Esophagus squamous epithelium (tissue), 5 donors: ENCODE results near the gene ZNF106. TPM values are rescaled to one million over a fixed set of nuclear protein-coding genes. Genes with fewer than 3 reads are reported as not detected.

ENCODE experiments used
- DNase-seq: peaks from one replicate; lab custom pipeline; 2025; lab: John Stamatoyannopoulos, UW
- H3K27ac ChIP-seq, 4 donors: fragments of 200-600 bp; sonication (generic); one replicate each; pipeline ENCODE4 v1.5.1; 2016 to 2019; ENCODE audit warnings: mild to moderate bottlenecking in 1 of 4
- H3K27me3 ChIP-seq, 4 donors: fragments of 200-600 bp; sonication (generic); 1 replicate in 3 of 4; 2 replicates in 1 of 4; pipeline versions ENCODE4 v1.5.1 to v1.6.0; 2017 to 2021; ENCODE audit warnings: antibody characterized with exemption in 1 of 4
- H3K36me3 ChIP-seq, 3 donors: fragments of 200-600 bp; sonication (generic); one replicate each; pipeline ENCODE4 v1.5.1; 2016 to 2019
- H3K4me1 ChIP-seq, 3 donors: fragments of 200-600 bp; sonication (generic); one replicate each; pipeline ENCODE4 v1.5.1; 2017 to 2019
- H3K4me3 ChIP-seq, 4 donors: fragments of 200-600 bp; sonication (generic); 1 replicate in 3 of 4; 2 replicates in 1 of 4; pipeline ENCODE4 v1.5.1; 2016 to 2019; ENCODE audit warnings: mild to moderate bottlenecking in 2 of 4, moderate library complexity in 1 of 4
- H3K9me3 ChIP-seq, 3 donors: fragments of 200-600 bp; sonication (generic); one replicate each; pipeline ENCODE4 v1.5.1; 2016 to 2019
- CTCF ChIP-seq, 6 experiments: fragments of 450-650 bp in 4 of 6; fragments of 200-600 bp in 2 of 6; sonication (generic) in 2 of 6; IDR thresholded peaks; one replicate each; pipeline ENCODE4 v1.5.1; 2016 to 2019; ENCODE audit warnings: antibody characterized with exemption in 6 of 6, mild to moderate bottlenecking in 4 of 6, moderate library complexity in 4 of 6
- POLR2A ChIP-seq, 4 donors: fragments of 450-650 bp; IDR thresholded peaks; one replicate each; pipeline ENCODE4 v1.6.1; 2017; ENCODE audit warnings: antibody characterized with exemption in 4 of 4, mild to moderate bottlenecking in 4 of 4, moderate library complexity in 3 of 4
- WGBS, 2 donors: methylation state at CpG; one replicate each; pipeline ENCODE4 v1.1.5; 2018; 5-methylcytosine and 5-hydroxymethylcytosine counted together
- intact Hi-C: fragments of 100-400 bp; cut with DNase I; formaldehyde crosslinking; loops from one replicate; pipeline ENCODE4 v1.15.0; 2022
- total RNA-seq, 4 donors: library from RNA; depleted of rRNA; stranded (reverse); fragments of >200 nt; gene quantifications; one replicate each; pipeline ENCODE4 v1.1.0, GENCODE V29; 2016
- donor health status: DM: yes; HTN: yes; CAD: no.

The ZNF106 gene
- total RNA-seq, 4 donors from 2014 or later = 16.0 to 65.0 (median 33.8) TPM

- peak; percentile 70 for DNase-seq
- Histone ChIP-seq H3K4me3 (peak within 1 kb of the TSS; percentile 66 to 94 (median 78)), H3K4me1 (peaks cover 25 to 68% (median 46%) of the 10 kb centered on the region in 3 donors), H3K27ac (peak within 1 kb of the TSS; percentile 83 to 97 (median 94)), H3K9me3 (no peaks in the 10 kb centered on the region), H3K27me3 (no peaks in the 10 kb centered on the region), H3K36me3 (no peaks in the 10 kb centered on the region)
- WGBS, 2 donors = 0 to 1% methylated on average over 16 to 43 of the region's 43 CpGs
- TF ChIP-seq POLR2A (IDR thresholded peaks at IDR 0.05) (peak in 3 of 4 donors; percentile 86 to 89 (median 87)), CTCF (IDR thresholded peaks at IDR 0.05) (peak in 1 of 6 experiments; percentile 27)
- intact Hi-C loops = no loop called here
Observed at GRCh38 chr15:42495361-42496212, 4.6 kb upstream of the ZNF106 start, which contains the start of gene SNAP23. TSS of gene SNAP23 (plus strand) at chr15:42495634. CDS start at chr15:42511847, 16,213 bp downstream.

- DNase-seq = no peak
- intact Hi-C loops = no loop called here
- Histone ChIP-seq H3K9me3 (no peaks in the 10 kb centered on the region), H3K4me1 (peaks cover 25 to 65% (median 47%) of the 10 kb centered on the region in 3 donors), H3K4me3 (peak overlapping the region; percentile 66 to 94 (median 78)), H3K36me3 (no peaks in the 10 kb centered on the region), H3K27me3 (no peaks in the 10 kb centered on the region), H3K27ac (peak overlapping the region; percentile 83 to 97 (median 94))
- TF ChIP-seq POLR2A (IDR thresholded peaks at IDR 0.05) (no peak), CTCF (IDR thresholded peaks at IDR 0.05) (no peak)
- 2 to 5% methylated on average over 10 of the region's 10 CpGs for WGBS, 2 donors
Observed at GRCh38 chr15:42494998-42495360, 4.0 kb upstream of the ZNF106 start.

GRCh38 chr15:42493679-42494078 lies 2.7 kb upstream of the ZNF106 start:
- Histone ChIP-seq H3K27me3 (no peaks in the 10 kb centered on the region), H3K9me3 (no peaks in the 10 kb centered on the region), H3K4me1 (peaks cover 24 to 65% (median 51%) of the 10 kb centered on the region in 3 donors), H3K4me3 (no peak overlapping the region), H3K27ac (peak overlapping the region in 2 of 4 donors; percentile 1 to 97), H3K36me3 (no peaks in the 10 kb centered on the region)
- intact Hi-C loops = no loop called here
- DNase-seq = no peak
- 71 to 74% methylated on average over 1 of the region's 1 CpG for WGBS, 2 donors
- no peak for TF ChIP-seq POLR2A (IDR thresholded peaks at IDR 0.05)
- TF ChIP-seq CTCF (IDR thresholded peaks at IDR 0.05) = no peak

- Histone ChIP-seq H3K27ac (peak overlapping the region; percentile 93 to 95 (median 95)), H3K9me3 (no peaks in the 10 kb centered on the region), H3K36me3 (no peaks in the 10 kb centered on the region), H3K4me3 (peak overlapping the region; percentile 84 to 97 (median 88)), H3K27me3 (no peaks in the 10 kb centered on the region), H3K4me1 (peaks cover 19 to 58% (median 39%) of the 10 kb centered on the region in 3 donors)
- intact Hi-C loops = no loop called here
- no peak for DNase-seq
- 82 to 84% methylated on average over 18 of the region's 18 CpGs for WGBS, 2 donors
- TF ChIP-seq POLR2A (IDR thresholded peaks at IDR 0.05) (no peak), CTCF (IDR thresholded peaks at IDR 0.05) (no peak)
Observed at GRCh38 chr15:42491539-42492225, 741 bp upstream of the ZNF106 start.
